ENCODE measurements around the gene SKIL.

DNA sequence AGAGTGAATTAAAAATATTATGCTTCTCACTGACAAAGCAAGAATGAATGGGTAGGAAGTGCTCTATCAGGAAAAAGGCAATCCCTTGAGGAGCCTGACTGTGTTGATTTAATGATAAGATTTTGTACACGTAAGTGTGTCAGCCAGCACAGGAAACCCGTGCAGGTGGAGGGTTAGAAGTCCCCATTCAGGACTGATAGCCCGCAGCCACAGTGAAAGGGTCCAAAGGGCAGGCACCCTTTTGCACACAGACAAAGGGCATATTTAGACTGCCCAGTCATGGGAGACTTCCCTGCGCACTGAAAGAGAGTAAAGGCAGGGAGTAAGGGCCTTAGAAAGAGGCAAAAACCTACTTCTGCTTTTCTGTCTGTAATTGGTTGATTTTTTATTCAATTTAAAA is 26.4 kb upstream of the SKIL start:
- TF ChIP-seq POLR2AphosphoS5 (IDR thresholded peaks at IDR 0.05; ENCODE audit: borderline replicate concordance, low read depth, low read length) = no peak
- TF ChIP-seq EZH2 (IDR thresholded peaks at IDR 0.05) = no peak

All from SK-N-MC (cell line).